ENCODE data around the gene NDUFA12.

- TF ChIP-seq CTCF (conservative IDR thresholded peaks at IDR 0.05; ENCODE audit: low read depth, low read length): no peak
- no peak for TF ChIP-seq EZH2 (IDR thresholded peaks at IDR 0.05; ENCODE audit: low read length, unreplicated experiment)
Measured at GRCh38 chr12:94961256-94961824, 42.2 kb downstream of the NDUFA12 start.

All from PC-3 (cell line).